Common myeloid progenitor, CD34-positive (primary cell): ENCODE results near the gene NOX4.
"Not testable (repeated sequence)": the region's sequence is repeated elsewhere in the genome, so short reads cannot be mapped to it uniquely, and the experiment has no call there.

Source experiments
- CTCF ChIA-PET: fragments of 350-600 bp; sonication (Branson Sonifier 250); formaldehyde crosslinking; loops from one replicate; lab custom pipeline; 2021; ENCODE audit warnings: antibody characterized with exemption; lab: Charles Lee
- POLR2A ChIA-PET: fragments of 350-600 bp; sonication (Branson Sonifier 250); formaldehyde crosslinking; loops from one replicate; lab custom pipeline; 2021; ENCODE audit warnings: antibody characterized with exemption; lab: Charles Lee
- DNase-seq, 3 donors: peaks; one replicate each; pipeline versions ENCODE4 v3.0.0 to v3.0.0-alpha.2; 2013
- H3K27ac ChIP-seq, 2 experiments: 1 replicate in 1 of 2; 2 replicates in 1 of 2; pipeline ENCODE4 v1.7.0; 2013; ENCODE audit warnings: inconsistent platforms in 2 of 2, low read length in 2 of 2, mild to moderate bottlenecking in 2 of 2, low read depth in 1 of 2, moderate library complexity in 1 of 2; ENCODE audit not compliant: severe bottlenecking in 2 of 2, insufficient read depth in 1 of 2, poor library complexity in 1 of 2
- H3K27me3 ChIP-seq, 5 experiments: replicated peaks in 2 of 5; 1 replicate in 3 of 5; 2 replicates in 2 of 5; pipeline versions ENCODE4 v1.6.1 to v1.7.0; 2013; ENCODE audit warnings: low read length in 4 of 5, mild to moderate bottlenecking in 2 of 5, moderate library complexity in 2 of 5, inconsistent platforms in 1 of 5; ENCODE audit not compliant: insufficient read depth in 5 of 5, control insufficient read depth in 4 of 5
- H3K36me3 ChIP-seq, 4 experiments: 1 replicate in 2 of 4; 2 replicates in 2 of 4; pipeline versions ENCODE4 v1.6.1 to v1.7.0; 2013; ENCODE audit warnings: low read length in 3 of 4, control low read depth in 1 of 4, mild to moderate bottlenecking in 1 of 4; ENCODE audit not compliant: control insufficient read depth in 4 of 4, insufficient read depth in 4 of 4
- H3K4me1 ChIP-seq, 4 experiments: 1 replicate in 3 of 4; 2 replicates in 1 of 4; pipeline versions ENCODE4 v1.6.1 to v1.7.1; 2013; ENCODE audit warnings: low read length in 3 of 4, mild to moderate bottlenecking in 3 of 4, control low read depth in 1 of 4, inconsistent platforms in 1 of 4, moderate library complexity in 1 of 4; ENCODE audit not compliant: control insufficient read depth in 4 of 4, insufficient read depth in 4 of 4; ENCODE audit errors: control extremely low read depth in 1 of 4
- H3K4me3 ChIP-seq, 7 experiments: 1 replicate in 4 of 7; 2 replicates in 3 of 7; pipeline versions ENCODE4 v1.5.1 to v1.7.0; 2013; ENCODE audit warnings: mild to moderate bottlenecking in 7 of 7, low read length in 6 of 7, moderate library complexity in 6 of 7, inconsistent platforms in 2 of 7, low read depth in 2 of 7, control low read depth in 1 of 7; ENCODE audit not compliant: insufficient read depth in 4 of 7, control insufficient read depth in 1 of 7; ENCODE audit errors: extremely low read depth in 1 of 7
- H3K9me3 ChIP-seq, 5 experiments: 1 replicate in 4 of 5; 2 replicates in 1 of 5; pipeline versions ENCODE4 v1.6.1 to v1.7.1; 2013; ENCODE audit warnings: low read length in 4 of 5, mild to moderate bottlenecking in 2 of 5, inconsistent platforms in 1 of 5, low read depth in 1 of 5, moderate library complexity in 1 of 5; ENCODE audit not compliant: control insufficient read depth in 4 of 5, insufficient read depth in 2 of 5; ENCODE audit errors: control extremely low read depth in 1 of 5
- WGBS: methylation state at CpG from one replicate; pipeline ENCODE4 v1.1.5; 2013; ENCODE audit not compliant: insufficient coverage; 5-methylcytosine and 5-hydroxymethylcytosine counted together

Gene NOX4

DNA sequence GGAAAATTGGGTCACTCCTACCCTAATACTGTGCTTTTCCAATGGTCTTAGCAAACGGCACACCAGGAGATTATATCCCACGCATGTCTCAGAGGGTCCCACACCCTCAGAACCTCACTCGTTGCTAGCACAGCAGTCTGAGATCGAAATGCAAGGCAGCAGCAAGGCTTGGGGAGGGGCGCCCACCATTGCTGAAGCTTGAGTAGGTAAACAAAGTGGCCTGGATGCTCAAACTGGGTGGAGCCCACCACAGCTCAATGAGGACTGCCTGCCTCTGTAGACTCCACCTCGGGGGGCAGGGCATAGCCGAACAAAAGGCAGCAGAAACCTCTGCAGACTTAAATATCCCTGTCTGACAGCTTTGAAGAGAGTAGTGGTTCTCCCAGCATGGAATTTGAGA lies 64.7 kb downstream of the NOX4 start:
- H3K36me3 ChIP-seq, H3K4me1 ChIP-seq, H3K27me3 ChIP-seq, H3K4me3 ChIP-seq, DNase-seq, CTCF ChIA-PET, H3K27ac ChIP-seq, H3K9me3 ChIP-seq, POLR2A ChIA-PET: not testable (repeated sequence)
- WGBS: 93% methylated on average over 5 of the region's 7 CpGs

GRCh38 chr11:89421718-89422117 lies 69.5 kb downstream of the NOX4 start:
- no peak for DNase-seq
- H3K9me3 ChIP-seq: no peaks in the 10 kb centered on the region
- no peaks in the 10 kb centered on the region for H3K36me3 ChIP-seq
- H3K27me3 ChIP-seq: no peaks in the 10 kb centered on the region
- CTCF ChIA-PET: no interaction called here
- POLR2A ChIA-PET: no interaction called here
- no peak overlapping the region for H3K4me3 ChIP-seq
- no peak overlapping the region for H3K27ac ChIP-seq
- no CpG with 5 or more reads among the region's 2 CpGs for WGBS
- no peaks in the 10 kb centered on the region for H3K4me1 ChIP-seq

- CTCF ChIA-PET: no interaction called here
- H3K27me3 ChIP-seq: no peaks in the 10 kb centered on the region
- no peaks in the 10 kb centered on the region for H3K9me3 ChIP-seq
- 75% methylated on average over 1 of the region's 3 CpGs for WGBS
- POLR2A ChIA-PET: no interaction called here
- H3K27ac ChIP-seq: no peak overlapping the region
- H3K4me1 ChIP-seq: no peaks in the 10 kb centered on the region
- no peak overlapping the region for H3K4me3 ChIP-seq
- DNase-seq: no peak
- H3K36me3 ChIP-seq: no peaks in the 10 kb centered on the region
Observed at GRCh38 chr11:89420981-89421380, 70.2 kb downstream of the NOX4 start.

DNA sequence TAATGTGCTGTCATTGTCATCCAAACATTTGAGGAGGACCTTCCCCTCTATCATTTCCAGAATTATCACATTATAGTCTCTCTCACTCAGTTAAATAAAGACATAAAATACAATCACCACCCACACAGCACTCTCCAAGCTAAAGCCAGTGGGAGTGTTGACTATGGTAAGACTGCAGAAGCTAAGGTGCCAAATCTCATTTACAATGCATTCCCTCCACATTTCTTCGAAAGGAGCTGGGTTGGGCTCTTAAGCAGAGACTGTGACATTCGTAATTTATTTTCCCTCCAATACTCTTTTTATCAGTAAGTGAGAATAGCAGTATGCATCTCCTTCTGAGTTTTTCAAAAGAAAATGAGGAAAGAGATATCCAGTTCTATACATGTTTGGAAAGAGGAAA lies 74.2 kb downstream of the NOX4 start:
- CTCF ChIA-PET: no interaction called here
- no CpG with 5 or more reads among the region's 2 CpGs for WGBS
- H3K4me3 ChIP-seq: no peak overlapping the region
- H3K27ac ChIP-seq: no peak overlapping the region
- no peaks in the 10 kb centered on the region for H3K27me3 ChIP-seq
- no peak for DNase-seq
- H3K4me1 ChIP-seq: no peaks in the 10 kb centered on the region
- POLR2A ChIA-PET: no interaction called here
- no peaks in the 10 kb centered on the region for H3K36me3 ChIP-seq
- no peaks in the 10 kb centered on the region for H3K9me3 ChIP-seq

DNA sequence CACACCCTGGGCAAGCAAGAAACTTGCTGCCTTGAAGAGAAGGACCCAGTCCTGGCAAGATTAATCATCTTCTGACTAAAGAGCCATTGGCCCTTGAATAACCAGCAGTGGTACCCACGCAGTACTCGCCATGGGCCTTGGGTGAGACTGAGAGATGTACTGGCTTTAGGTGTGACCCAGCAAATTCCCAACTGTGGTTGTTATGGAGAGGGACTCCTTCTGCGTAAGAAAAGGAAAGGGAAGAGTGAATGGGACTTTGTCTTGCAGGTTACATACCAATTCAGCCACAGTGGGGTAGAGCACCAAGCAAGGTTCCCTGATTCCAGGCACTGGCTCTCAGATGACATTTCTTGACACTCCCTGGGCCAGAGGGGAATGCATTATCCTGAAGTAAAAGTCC lies 80.1 kb downstream of the NOX4 start:
- POLR2A ChIA-PET, CTCF ChIA-PET, H3K27me3 ChIP-seq, H3K27ac ChIP-seq, H3K9me3 ChIP-seq, H3K4me3 ChIP-seq, H3K4me1 ChIP-seq, DNase-seq, H3K36me3 ChIP-seq: not testable (repeated sequence)
- WGBS: 86% methylated on average over 2 of the region's 3 CpGs

DNA sequence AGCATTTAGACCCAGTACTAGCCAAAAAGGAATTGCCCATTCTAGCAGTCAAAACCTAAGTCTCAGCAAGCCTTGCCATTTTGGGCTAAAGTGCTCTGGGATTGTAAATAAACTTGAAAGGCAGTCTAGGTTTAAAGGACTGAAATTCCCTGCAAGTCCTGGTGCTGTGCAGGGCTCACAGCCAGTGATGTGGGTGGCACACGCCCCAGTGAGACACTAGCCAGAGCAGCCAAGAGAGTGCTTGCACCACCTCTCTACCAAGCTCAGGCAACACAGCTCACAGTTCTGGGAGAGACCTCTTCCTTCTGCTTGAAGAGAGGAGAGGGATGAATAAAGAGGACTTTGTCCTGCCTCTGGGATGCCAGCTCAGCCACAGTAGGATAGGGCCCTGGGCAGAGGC lies 80.5 kb downstream of the NOX4 start:
- CTCF ChIA-PET, H3K4me1 ChIP-seq, H3K4me3 ChIP-seq, H3K27me3 ChIP-seq, POLR2A ChIA-PET, H3K27ac ChIP-seq, DNase-seq, H3K9me3 ChIP-seq, H3K36me3 ChIP-seq: not testable (repeated sequence)
- WGBS: no CpG with 5 or more reads among the region's 1 CpG

GRCh38 chr11:89408441-89408840 lies 82.7 kb downstream of the NOX4 start:
- H3K27ac ChIP-seq, POLR2A ChIA-PET, H3K4me1 ChIP-seq, CTCF ChIA-PET, H3K9me3 ChIP-seq, H3K4me3 ChIP-seq, H3K36me3 ChIP-seq, DNase-seq, H3K27me3 ChIP-seq: not testable (repeated sequence)
- no CpG with 5 or more reads among the region's 2 CpGs for WGBS
